OCI-LY1 (cell line): ENCODE measurements around the gene LPAR1.

ENCODE experiments used
- EZH2 ChIP-seq: fragments of 200-600 bp; sonication (generic), shearing (Covaris generic); IDR thresholded peaks from 2 replicates; pipeline ENCODE4 v1.8.0; 2017; ENCODE audit warnings: borderline replicate concordance, mixed run types, mild to moderate bottlenecking, antibody characterized with exemption, low read length, moderate library complexity, mixed read lengths
- TF ChIP-seq, protein P1 (sequence below): fragments of 200-600 bp; sonication (generic), shearing (Covaris generic); IDR thresholded peaks from 2 replicates; pipeline ENCODE4 v1.5.1; 2017; ENCODE audit warnings: mild to moderate bottlenecking, antibody characterized with exemption, low read length, moderate library complexity, mixed read lengths

DNA sequence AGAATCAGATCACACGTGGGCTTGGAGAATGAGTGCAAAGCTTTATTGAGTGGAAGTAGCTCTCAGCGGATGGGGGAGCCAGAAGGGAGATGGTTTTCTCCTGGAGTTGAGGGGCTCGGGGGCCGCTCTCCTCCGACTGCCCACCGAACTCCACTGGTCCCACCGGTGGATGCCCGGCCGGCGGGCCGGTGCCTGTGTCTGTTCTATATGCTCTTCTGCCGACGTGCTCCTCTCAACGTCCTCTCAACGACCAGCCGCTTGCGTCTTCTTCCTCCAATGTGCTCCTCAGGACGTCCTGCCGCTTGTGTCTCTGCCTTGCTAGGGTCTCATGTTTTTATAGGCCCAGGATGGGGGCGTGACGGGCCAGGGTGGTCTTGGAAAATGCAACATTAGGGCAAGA lies 207.8 kb downstream of the LPAR1 start:
- TF ChIP-seq EZH2, result no peak
- TF ChIP-seq, protein P1, sequence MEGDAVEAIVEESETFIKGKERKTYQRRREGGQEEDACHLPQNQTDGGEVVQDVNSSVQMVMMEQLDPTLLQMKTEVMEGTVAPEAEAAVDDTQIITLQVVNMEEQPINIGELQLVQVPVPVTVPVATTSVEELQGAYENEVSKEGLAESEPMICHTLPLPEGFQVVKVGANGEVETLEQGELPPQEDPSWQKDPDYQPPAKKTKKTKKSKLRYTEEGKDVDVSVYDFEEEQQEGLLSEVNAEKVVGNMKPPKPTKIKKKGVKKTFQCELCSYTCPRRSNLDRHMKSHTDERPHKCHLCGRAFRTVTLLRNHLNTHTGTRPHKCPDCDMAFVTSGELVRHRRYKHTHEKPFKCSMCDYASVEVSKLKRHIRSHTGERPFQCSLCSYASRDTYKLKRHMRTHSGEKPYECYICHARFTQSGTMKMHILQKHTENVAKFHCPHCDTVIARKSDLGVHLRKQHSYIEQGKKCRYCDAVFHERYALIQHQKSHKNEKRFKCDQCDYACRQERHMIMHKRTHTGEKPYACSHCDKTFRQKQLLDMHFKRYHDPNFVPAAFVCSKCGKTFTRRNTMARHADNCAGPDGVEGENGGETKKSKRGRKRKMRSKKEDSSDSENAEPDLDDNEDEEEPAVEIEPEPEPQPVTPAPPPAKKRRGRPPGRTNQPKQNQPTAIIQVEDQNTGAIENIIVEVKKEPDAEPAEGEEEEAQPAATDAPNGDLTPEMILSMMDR, result no peak
